Muscle of leg (tissue), 16 donors: Measurements from ENCODE around the gene SLC9A5. TPM values are rescaled to one million over a fixed set of nuclear protein-coding genes. Genes with fewer than 3 reads are reported as not detected.

Source experiments
- DNase-seq: peaks from one replicate; pipeline ENCODE4 v3.0.0; 2013
- H3K27ac ChIP-seq: one replicate; pipeline ENCODE4 v1.5.1; 2013; ENCODE audit warnings: mild to moderate bottlenecking, low read length, control low read depth
- H3K27me3 ChIP-seq: one replicate; pipeline ENCODE4 v1.6.1; 2013; ENCODE audit warnings: low read length; ENCODE audit not compliant: control insufficient read depth, insufficient read depth
- H3K36me3 ChIP-seq: one replicate; pipeline ENCODE4 v1.6.1; 2013; ENCODE audit warnings: low read length; ENCODE audit not compliant: control insufficient read depth, insufficient read depth
- H3K4me1 ChIP-seq: one replicate; pipeline ENCODE4 v1.6.1; 2013; ENCODE audit warnings: low read length; ENCODE audit not compliant: control insufficient read depth, insufficient read depth
- H3K4me3 ChIP-seq: one replicate; pipeline ENCODE4 v1.5.1; 2013; ENCODE audit warnings: low read length, control low read depth
- H3K9me3 ChIP-seq: replicated peaks from 2 replicates; pipeline ENCODE4 v1.6.1; 2013; ENCODE audit warnings: low read depth, low read length; ENCODE audit not compliant: control insufficient read depth
- WGBS: methylation state at CpG from one replicate; pipeline ENCODE4 v1.1.5; 2013; ENCODE audit warnings: missing lambda C conversion rate; ENCODE audit not compliant: insufficient coverage; 5-methylcytosine and 5-hydroxymethylcytosine counted together
- long read RNA-seq, 11 donors: transcript quantifications; one replicate each; lab custom pipeline, GENCODE V29; 2026
- polyA plus RNA-seq, 8 donors: library from polyadenylated mRNA; unstranded; fragments of 120-200 nt; gene quantifications; one replicate each; pipeline versions ENCODE4 v1.2.1 to v1.2.3, GENCODE V29; 2013; ENCODE audit warnings: inconsistent platforms in 1 of 8, low replicate concordance in 1 of 8; ENCODE audit not compliant: insufficient read length in 8 of 8, insufficient read depth in 1 of 8
- total RNA-seq: library from RNA; stranded (reverse); fragments of 120-200 nt; gene quantifications from one replicate; pipeline ENCODE4 v1.2.4, GENCODE V29; 2013

The SLC9A5 gene
- 0.40 TPM for total RNA-seq
- polyA plus RNA-seq, result 1 to 10 TPM in 5 of 8 donors, under 1 TPM in 3; 0.71 to 1.8 (median 1.1) TPM
- long read RNA-seq, donor 1, result 0 reads
- long read RNA-seq, donor 2, result 0 reads
- long read RNA-seq, donor 3, result 0 reads
- long read RNA-seq, donor 4, result 0 reads
- long read RNA-seq, donor 5, result 0 reads
- long read RNA-seq, donor 6, result 0 reads
- long read RNA-seq, donor 7, result 0 reads
- long read RNA-seq, donor 8, result 0 reads
- long read RNA-seq, donor 9, result 0 reads
- long read RNA-seq, donor 10, result 0 reads
- long read RNA-seq, donor 11, result 0 reads

DNA sequence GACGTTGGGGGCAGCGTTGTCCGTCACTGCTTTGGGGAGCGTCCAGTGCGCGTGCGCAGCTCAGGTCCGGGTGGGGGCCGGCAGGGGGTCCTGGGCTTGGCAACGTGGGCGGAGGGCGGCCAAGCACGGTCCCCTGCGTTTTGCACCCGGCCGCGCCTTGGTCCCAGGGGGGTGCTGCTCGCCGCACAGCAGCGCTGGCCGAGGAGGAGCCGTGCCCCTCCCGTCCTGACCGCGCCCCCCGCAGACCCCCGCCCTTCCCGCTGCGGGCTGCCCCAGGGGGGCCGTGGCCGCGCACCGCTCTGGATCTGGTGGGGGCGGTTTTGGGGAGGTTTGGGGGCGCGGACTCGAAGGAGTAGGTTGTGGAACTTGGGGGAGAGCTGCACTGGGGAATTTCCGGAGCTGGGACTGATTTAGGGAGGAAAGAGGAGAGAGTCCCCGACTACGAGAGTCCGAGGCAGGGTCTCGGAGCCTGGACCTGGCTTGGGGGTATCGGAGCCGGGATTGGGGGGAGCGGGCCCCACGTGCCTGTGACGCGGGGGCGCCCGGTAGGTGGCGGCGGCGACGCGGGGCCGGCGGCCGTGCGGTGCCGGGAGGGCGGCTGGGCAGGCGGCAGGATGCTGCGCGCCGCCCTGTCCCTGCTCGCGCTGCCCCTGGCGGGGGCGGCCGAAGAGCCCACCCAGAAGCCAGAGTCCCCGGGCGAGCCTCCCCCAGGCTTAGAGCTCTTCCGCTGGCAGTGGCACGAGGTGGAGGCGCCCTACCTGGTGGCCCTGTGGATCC is at the start of gene SLC9A5:
SLC9A5 (plus strand) TSS at position 579 of the 777 bp plus-strand sequence; CDS start at position 615, 36 bp downstream.
- WGBS, result under 1% methylated on average over 70 of the region's 75 CpGs
- Histone ChIP-seq H3K4me3 (peak within 1 kb of the TSS; percentile 89), H3K9me3 (no peaks in the 10 kb centered on the region), H3K4me1 (peaks cover 61% of the 10 kb centered on the region), H3K27me3 (peaks cover 24% of the 10 kb centered on the region), H3K36me3 (no peaks in the 10 kb centered on the region), H3K27ac (peak within 1 kb of the TSS; percentile 75)
- DNase-seq, result peak; percentile 48

DNA sequence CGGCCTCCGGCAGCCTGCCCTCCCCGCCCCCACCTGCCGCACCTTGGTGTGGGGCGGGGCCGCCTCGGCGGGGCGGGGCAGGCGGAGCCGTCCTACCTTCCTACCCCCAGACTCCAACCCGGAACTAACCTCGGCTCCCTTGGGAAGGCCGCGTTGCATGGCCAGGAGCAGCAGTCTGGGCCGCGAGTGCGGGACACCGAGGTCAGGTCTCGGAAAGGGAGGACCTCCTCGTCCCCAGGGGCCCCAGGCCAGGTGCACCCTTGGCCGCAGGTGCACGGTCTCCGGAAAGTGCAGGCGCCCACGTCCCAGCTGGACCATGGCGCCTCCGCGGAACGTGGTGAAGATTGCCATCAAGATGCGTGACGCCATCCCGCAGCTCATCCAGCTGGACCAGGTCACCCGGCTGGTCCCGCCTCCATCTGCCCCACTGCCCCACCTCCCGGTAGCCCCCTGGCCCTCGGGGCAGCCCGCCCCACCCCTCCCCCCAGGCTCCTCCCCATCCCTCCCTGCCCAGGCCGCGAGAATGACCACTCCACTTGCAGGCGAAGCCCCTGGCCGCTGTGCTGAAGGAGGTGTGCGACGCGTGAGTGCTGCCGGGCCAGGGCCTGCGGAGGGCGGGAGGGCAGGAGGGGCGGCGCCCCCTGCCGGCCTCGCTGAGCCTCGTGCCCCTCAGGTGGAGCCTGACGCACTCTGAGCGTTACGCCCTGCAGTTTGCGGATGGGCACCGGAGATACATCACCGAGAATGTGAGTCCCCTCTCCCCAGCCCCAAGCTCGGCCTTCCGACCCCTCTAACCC is 49.6 kb upstream of the SLC9A5 start, which contains the start of gene ELMO3:
ELMO3 (plus strand) TSS at position 121 of the 797 bp plus-strand sequence; CDS start at position 317, 196 bp downstream.
- Histone ChIP-seq H3K4me3 (no peak within 1 kb of the TSS), H3K27ac (no peak within 1 kb of the TSS), H3K4me1 (peaks cover 15% of the 10 kb centered on the region), H3K36me3 (peaks cover 77% of the 10 kb centered on the region), H3K27me3 (no peaks in the 10 kb centered on the region), H3K9me3 (no peaks in the 10 kb centered on the region)
- DNase-seq, result no peak
- WGBS, result 26% methylated on average over 41 of the region's 61 CpGs

DNA sequence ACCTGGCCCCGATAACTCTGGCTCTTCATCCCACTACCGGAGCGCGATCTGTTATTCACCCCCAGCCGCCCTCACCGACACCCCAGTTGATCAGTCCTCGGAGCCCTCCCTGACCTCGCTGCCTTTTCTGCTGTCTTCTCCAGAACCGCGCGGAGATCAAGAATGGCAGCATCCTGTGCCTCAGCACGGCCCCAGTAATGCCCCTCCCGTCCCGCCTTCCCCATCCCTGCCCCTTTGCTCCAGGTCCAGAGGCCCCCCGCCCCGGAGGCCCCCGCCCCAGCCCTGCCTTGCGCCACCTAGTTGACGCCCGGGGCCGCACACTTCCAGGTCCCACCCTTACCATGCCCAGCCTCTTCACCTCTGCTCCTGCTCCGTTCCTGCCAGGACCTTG is 49.0 kb upstream of the SLC9A5 start:
- no peak overlapping the region for H3K27ac ChIP-seq
- peaks cover 15% of the 10 kb centered on the region for H3K4me1 ChIP-seq
- DNase-seq, result no peak
- no peak overlapping the region for H3K4me3 ChIP-seq
- H3K9me3 ChIP-seq, result no peaks in the 10 kb centered on the region
- H3K36me3 ChIP-seq, result peaks cover 72% of the 10 kb centered on the region
- no peaks in the 10 kb centered on the region for H3K27me3 ChIP-seq
- WGBS, result 33% methylated on average over 16 of the region's 22 CpGs

GRCh38 chr16:67200491-67200890 is 48.3 kb upstream of the SLC9A5 start:
- WGBS, result 92% methylated on average over 6 of the region's 8 CpGs
- no peaks in the 10 kb centered on the region for H3K27me3 ChIP-seq
- H3K4me3 ChIP-seq, result no peak overlapping the region
- peaks cover 65% of the 10 kb centered on the region for H3K36me3 ChIP-seq
- H3K27ac ChIP-seq, result no peak overlapping the region
- DNase-seq, result no peak
- H3K9me3 ChIP-seq, result no peaks in the 10 kb centered on the region
- H3K4me1 ChIP-seq, result peaks cover 15% of the 10 kb centered on the region

GRCh38 chr16:67201411-67202345 is 47.1 kb upstream of the SLC9A5 start:
- no peaks in the 10 kb centered on the region for H3K27me3 ChIP-seq
- no peaks in the 10 kb centered on the region for H3K9me3 ChIP-seq
- no peak overlapping the region for H3K4me3 ChIP-seq
- H3K27ac ChIP-seq, result no peak overlapping the region
- no peak for DNase-seq
- H3K4me1 ChIP-seq, result peaks cover 15% of the 10 kb centered on the region
- H3K36me3 ChIP-seq, result peaks cover 57% of the 10 kb centered on the region
- 93% methylated on average over 32 of the region's 40 CpGs for WGBS

- H3K27me3 ChIP-seq, result no peaks in the 10 kb centered on the region
- peaks cover 51% of the 10 kb centered on the region for H3K36me3 ChIP-seq
- no peaks in the 10 kb centered on the region for H3K9me3 ChIP-seq
- 97% methylated on average over 7 of the region's 12 CpGs for WGBS
- no peak overlapping the region for H3K4me3 ChIP-seq
- peaks cover 15% of the 10 kb centered on the region for H3K4me1 ChIP-seq
- DNase-seq, result no peak
- H3K27ac ChIP-seq, result no peak overlapping the region
Observed at GRCh38 chr16:67202426-67202825, 46.4 kb upstream of the SLC9A5 start.

- Histone ChIP-seq H3K4me1 (peaks cover 11% of the 10 kb centered on the region), H3K4me3 (no peak overlapping the region), H3K9me3 (no peaks in the 10 kb centered on the region), H3K36me3 (peaks cover 46% of the 10 kb centered on the region), H3K27me3 (no peaks in the 10 kb centered on the region), H3K27ac (no peak overlapping the region)
- WGBS, result 84% methylated on average over 18 of the region's 23 CpGs
- DNase-seq, result no peak
Observed at GRCh38 chr16:67202956-67203493, 45.8 kb upstream of the SLC9A5 start.

- no peaks in the 10 kb centered on the region for H3K9me3 ChIP-seq
- DNase-seq, result no peak
- 89% methylated on average over 3 of the region's 4 CpGs for WGBS
Observed at GRCh38 chr16:67204076-67204475, 44.7 kb upstream of the SLC9A5 start.

More at GRCh38 chr16:67204076-67204475, 44.7 kb upstream of the SLC9A5 start:
- Histone ChIP-seq H3K4me3 (no peak overlapping the region), H3K27ac (no peak overlapping the region), H3K4me1 (peaks cover under 1% of the 10 kb centered on the region), H3K36me3 (peaks cover 41% of the 10 kb centered on the region), H3K27me3 (no peaks in the 10 kb centered on the region)
